Dermis blood vessel endothelial cell (primary cell): ENCODE measurements around the gene LIMD2. TPM values are rescaled to one million over a fixed set of nuclear protein-coding genes. Genes with fewer than 3 reads are reported as not detected.
A peak's percentile ranks its signal among the peaks of the same experiment; 100 is the strongest.
"Not testable (repeated sequence)": the region's sequence is repeated elsewhere in the genome, so short reads cannot be mapped to it uniquely, and the experiment has no call there.

Experiments
- DNase-seq: peaks from one replicate; pipeline ENCODE4 v3.0.0; 2010
- total RNA-seq: library from RNA; depleted of rRNA; stranded (reverse); fragments of >200 nt; gene quantifications from 2 replicates; pipeline ENCODE4 v1.2.3, GENCODE V29; 2014

LIMD2 gene
- 46.5 and 64.4 TPM in 2 replicates for total RNA-seq

- DNase-seq = peak; percentile 61
These were observed at the start of gene LIMD2 for GRCh38 chr17:63699638-63700527. Gene LIMD2, minus strand, starts transcription at chr17:63700125. Its CDS starts 827 bp downstream, at chr17:63699298.

DNA sequence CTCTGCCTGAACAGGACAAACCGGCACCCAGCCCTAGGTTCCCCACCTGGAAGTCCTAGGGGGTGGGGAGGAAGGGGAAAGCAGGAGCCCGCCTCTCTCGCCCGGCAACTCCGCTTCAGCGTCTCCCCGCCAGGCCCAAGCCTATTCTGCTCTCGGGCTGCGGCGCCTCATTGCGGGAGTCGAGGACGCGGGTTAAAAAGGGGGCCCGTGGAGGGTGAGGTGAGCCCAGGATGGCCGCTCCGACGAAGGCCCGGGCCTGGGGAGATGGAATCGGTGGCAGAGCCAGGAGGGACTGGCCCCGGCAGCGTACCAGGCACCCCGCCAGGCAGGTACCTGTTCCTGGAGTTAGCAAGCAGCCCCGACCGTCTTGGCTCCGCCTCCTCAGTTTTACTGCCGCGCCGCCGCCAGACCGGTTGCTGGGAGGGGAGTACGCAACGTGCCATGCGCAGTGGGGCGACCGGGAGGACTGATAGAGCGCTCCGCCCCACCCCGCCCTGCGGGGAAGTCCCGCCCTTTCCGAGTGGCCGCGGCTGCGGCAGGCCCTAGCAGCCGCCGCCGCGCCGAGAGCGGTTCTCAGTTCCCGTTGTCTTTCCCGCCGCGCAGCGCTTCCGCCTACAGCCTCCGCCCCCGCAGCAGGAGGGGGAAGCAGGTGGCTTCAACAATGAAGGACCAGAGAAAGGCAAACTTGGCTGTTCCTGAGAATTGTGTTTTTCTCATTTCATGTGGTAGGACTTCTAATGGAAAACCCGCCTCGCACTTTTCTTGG lies 41.7 kb upstream of the LIMD2 start, which contains the start of gene STRADA:
TSS of gene STRADA (minus strand) at position 392 of the 766 bp plus-strand sequence. CDS start 13,430 bp downstream, outside the sequence.
- peak; percentile 99 for DNase-seq

GRCh38 chr17:63741143-63741407 lies 41.1 kb upstream of the LIMD2 start:
- DNase-seq = no peak

DNA sequence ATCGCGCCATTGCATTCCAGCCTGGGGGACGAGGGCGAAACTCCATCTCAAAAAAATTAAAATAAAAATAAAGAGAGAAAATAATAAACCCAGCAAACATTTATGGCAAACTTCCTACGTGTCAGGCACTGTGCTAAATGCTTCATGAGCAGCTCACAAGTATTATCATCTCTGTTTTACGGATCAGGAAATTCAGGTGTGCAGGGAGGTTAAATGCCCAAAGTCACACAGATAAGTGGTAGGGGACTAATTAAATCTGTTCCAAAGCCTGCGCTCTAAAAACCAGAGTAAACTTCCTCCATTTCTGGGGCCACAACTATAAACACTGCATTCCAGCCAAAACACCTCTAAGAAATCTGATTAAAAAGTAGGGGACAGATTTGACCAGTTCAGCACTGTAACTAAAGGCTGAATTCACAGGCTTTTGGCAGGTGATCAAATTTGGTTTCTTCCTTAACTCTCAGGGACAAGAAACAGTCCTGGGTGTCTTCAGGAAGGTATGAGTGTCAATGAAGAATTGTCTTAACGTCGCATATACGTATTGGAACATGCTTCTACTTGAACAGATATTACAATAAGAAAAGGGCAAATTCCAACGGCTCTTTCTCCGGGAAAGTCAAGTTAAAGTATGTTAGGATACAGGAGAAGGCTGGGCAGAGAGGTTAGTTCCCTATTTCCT lies 40.7 kb upstream of the LIMD2 start:
- DNase-seq = peak; percentile 20

- no peak for DNase-seq
These were observed 35.8 kb upstream of the LIMD2 start for GRCh38 chr17:63735691-63736090.

- DNase-seq = no peak
These were observed 22.5 kb upstream of the LIMD2 start for GRCh38 chr17:63722403-63722802.

DNA sequence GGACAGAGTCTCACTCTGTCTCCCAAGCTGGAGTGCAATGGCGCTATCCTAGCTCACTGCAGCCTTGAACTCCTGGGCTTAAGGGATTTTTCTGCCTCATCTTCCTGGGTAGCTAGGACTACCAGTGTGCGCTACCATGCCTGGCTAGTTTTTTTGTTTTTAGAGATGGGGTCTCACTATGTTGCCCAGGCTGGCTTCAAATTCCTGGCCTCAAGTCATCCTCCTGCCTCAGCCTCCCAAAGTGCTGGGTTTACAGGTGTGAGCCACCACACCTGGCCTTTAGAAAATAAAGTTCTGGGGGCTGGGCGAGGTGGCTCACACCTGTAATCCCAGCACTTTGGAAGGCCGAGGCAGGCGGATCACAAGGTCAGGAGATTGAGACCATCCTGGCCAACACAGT lies 20.3 kb upstream of the LIMD2 start:
- not testable (repeated sequence) for DNase-seq

GRCh38 chr17:63718988-63719387 lies 19.1 kb upstream of the LIMD2 start:
- DNase-seq = peak; percentile 62

GRCh38 chr17:63716426-63716825 lies 16.5 kb upstream of the LIMD2 start:
- peak; percentile 68 for DNase-seq

DNA sequence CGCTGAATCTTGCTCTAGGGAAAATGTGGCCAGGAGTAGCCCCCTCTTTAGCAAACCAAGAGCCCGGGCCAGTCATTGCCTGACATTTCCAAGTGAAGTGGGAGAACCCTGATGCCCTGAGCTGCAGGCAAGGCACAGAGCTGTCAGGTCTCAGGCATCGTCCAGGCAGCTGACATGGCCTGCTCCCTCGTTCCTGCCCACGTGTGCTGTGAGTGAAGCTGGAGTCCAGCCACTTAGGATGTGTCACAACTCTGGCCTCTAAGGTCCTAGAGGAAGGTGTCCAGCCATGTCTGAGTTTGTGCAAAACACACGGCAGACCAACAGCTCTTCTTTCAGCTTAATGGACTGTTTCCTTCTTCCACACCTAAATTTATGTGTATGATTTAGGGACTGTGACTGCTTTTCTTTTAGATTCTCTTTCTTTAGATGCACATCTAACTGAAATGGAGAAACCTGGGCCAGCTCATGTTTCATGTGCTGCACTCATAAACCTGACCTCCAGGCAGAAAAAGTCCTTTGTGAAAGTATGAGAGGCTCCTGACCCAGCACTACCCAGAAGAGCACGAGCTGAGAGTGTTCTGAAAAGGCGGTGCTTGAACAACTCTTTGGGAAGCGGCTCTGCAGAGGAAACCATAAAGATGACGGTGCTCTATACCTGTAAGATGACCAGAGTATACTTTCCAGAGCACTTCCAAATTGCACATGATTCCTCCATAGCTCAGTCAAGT lies 14.8 kb upstream of the LIMD2 start:
- DNase-seq = peak; percentile 28

- no peak for DNase-seq
These were observed 9.2 kb upstream of the LIMD2 start for GRCh38 chr17:63709110-63709509.

DNA sequence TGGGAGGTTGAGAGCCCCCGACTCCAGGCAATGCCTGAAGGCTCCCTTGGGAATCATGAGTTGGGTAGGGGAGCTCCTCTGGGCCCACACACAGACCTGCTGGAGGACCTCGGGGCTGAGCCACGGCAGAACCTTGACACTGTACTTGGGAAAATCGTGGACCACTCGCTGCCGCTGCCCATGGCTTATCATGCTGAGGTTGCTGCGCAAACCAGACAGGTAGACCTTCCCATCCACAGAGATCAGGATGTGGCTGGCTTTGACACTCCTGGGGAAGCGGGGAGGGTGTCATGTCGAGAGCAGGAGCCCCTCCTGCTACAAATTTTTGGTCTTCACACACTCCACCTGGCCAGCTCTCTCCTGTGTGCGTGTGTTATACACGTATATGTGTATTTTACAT lies 7.2 kb upstream of the LIMD2 start:
- DNase-seq = no peak

GRCh38 chr17:63706336-63707082 lies 6.6 kb upstream of the LIMD2 start:
- no peak for DNase-seq

DNA sequence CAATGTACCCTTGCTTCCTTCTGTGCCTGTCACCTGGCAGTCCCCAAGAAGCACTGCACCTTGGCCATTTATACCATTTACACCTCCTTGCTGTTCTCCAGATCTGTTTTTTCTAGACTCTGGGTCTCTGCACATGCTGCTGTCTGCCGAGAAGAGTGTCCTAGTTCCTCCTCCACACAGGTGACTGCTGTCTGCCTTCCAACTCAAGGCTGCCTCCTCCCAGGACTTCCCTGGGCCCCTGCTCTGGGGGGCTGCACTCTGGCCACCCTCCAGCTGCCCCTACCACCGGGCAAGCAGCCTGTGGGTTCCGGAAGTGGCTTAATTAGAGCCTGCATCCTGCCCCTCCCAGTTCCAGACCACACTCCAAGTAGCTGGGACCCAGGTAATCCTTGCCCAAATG lies 5.7 kb upstream of the LIMD2 start:
- no peak for DNase-seq

GRCh38 chr17:63704836-63705235 lies 4.9 kb upstream of the LIMD2 start:
- no peak for DNase-seq

DNA sequence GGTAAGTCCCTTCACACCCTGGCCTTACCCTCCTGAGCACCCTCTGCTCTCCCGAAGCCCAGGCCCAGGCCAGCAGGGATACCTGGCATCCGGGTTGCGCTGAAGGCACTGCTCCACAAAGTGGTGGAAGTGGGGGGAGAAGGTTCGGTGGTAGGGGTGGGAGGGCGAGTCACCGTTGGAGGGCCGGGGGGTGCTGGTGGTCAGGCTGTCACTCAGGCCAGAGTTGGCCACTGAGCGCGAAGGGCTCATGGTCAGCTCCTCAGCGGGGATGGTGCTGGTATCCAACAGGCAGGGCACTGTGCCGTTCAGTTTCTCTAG lies 4.3 kb upstream of the LIMD2 start:
- DNase-seq = no peak

DNA sequence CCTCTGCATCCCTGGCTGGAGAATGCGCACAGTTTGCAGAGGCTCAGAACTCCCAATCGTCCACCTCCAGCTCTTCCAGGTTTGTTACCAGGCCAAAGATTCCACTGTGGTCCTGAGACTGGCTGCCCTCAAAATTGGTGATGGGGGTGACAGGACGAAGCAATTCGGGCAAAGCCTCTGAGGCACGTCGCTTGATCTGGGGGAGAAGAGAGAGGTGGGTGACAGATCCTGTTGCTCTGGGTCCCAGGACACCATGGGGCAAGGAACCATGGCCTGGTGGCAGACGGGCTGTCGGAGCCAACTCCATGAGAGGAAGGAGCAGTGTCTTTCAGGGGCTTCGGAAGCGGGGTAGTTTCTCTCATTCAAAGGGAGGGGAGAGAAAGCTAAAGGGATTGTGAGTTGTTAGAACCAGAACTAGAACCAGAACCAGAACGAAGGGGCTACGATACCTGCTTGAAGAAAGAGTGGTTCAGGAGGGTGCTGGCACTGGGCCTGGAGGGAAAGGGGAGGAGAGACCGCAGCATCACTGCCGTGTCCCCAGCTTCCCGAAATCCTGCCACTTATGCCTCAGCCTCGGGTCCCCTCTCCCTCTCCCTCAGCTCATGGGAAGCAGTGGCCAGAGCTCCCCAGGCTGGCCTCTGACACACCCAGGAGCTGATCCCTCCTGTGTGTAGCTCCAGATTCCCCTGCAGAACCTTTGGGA lies 3.8 kb upstream of the LIMD2 start:
- no peak for DNase-seq

- no peak for DNase-seq
These were observed 3.1 kb upstream of the LIMD2 start for GRCh38 chr17:63703029-63703428.

DNA sequence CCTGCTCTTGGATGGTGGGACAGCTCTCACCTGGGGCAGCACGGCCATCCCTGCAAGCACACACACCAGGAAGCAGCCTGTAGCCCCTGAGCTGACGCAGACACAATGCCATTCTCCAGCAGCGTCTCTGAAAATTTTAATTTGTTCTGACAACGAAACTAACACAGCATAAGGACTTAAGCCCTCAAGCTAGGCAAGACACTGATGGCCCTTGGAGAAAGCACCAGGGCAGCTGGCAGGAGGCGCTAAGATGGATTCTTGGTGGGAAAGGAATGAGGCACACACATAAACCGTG lies 2.7 kb upstream of the LIMD2 start:
- no peak for DNase-seq

DNA sequence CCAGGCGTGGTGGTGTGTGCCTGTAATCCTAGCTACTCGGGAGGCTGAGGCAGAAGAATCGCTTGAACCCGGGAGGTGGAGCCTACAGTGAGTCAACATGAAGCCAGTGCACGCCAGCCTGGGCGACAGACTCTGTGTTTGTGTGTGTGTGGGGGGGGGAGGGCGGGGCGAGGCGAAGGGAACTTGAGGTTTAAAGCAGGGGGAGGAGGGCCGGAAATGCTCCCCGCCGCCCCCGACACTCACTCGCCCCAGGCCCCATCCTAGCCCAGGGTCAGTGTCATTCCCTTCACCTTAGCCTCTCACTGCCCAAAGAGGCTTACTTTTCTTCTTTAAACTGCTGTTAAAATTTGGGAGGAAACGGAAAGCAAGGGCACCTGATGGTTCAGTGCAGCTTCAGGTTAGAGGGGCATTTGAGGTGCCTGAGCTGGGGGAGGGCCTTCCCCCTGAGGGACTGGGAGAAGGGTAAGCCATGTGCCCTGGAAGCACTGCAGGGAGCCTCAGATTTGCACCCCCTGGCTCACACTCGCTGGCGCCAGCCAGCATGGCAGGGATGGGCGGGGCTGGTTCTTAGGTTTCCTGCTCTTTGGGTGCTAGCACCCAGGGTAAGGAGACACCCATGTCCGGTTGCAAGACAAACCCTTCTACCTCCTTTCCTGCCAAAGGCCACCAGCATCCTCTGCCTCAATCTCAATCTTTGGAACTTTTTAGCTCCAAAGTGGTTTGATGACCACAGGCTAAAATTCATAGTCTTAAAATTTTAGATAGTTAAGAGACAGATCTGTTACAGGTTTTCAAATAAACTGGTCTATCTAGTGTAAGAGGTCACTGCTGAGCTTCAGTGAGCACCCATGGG lies 2.2 kb upstream of the LIMD2 start:
- no peak for DNase-seq

GRCh38 chr17:63701456-63701820 lies 1.5 kb upstream of the LIMD2 start:
- DNase-seq = no peak
